HG02981 (cell line): ENCODE results near the gene KCNB1.

Experiments
- ATAC-seq: cut with Tn5 transposase; IDR thresholded peaks from one replicate; pipeline ENCODE4 v1.9.1; 2021; ENCODE audit warnings: mild to moderate bottlenecking, moderate library complexity; ENCODE audit not compliant: unreplicated experiment

KCNB1 gene

DNA sequence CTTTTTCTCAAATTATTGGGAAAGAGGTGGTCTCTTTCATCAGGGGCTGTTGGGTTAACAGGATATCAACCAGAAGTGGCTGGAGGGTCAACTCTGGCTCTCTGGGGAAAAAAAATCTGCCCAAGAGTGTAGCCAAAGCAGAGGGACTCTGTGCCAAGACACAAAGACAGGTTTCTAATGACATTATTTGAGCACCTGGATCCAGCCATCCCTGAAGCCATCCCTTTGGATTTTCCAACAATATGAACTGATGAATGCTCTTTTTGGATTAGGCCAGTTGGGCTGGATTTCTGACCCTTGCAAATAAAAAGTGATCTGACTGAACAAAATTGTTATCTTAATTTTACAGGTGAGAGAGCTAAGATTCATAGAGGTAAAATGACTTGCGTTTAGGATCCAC is 88.7 kb downstream of the KCNB1 start:
- no peak for ATAC-seq

DNA sequence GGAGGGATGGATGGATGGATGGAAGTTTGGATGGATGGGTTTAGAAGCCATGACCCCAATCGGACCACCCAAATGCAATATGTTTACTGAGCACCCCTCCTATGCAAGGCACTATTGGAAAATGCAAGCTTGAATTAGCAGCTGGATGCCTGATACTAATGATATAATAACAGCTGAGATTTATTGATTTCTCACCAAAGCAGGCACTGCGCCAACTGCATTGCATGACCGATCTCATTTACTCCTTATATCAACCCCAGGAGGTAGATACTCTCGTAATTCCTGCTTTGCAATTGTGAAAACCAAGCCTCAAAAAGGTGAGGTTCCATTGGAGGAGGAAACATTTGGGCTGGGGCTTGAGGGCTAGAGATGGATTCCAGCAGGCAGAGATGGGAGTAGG is 89.7 kb downstream of the KCNB1 start:
- no peak for ATAC-seq

DNA sequence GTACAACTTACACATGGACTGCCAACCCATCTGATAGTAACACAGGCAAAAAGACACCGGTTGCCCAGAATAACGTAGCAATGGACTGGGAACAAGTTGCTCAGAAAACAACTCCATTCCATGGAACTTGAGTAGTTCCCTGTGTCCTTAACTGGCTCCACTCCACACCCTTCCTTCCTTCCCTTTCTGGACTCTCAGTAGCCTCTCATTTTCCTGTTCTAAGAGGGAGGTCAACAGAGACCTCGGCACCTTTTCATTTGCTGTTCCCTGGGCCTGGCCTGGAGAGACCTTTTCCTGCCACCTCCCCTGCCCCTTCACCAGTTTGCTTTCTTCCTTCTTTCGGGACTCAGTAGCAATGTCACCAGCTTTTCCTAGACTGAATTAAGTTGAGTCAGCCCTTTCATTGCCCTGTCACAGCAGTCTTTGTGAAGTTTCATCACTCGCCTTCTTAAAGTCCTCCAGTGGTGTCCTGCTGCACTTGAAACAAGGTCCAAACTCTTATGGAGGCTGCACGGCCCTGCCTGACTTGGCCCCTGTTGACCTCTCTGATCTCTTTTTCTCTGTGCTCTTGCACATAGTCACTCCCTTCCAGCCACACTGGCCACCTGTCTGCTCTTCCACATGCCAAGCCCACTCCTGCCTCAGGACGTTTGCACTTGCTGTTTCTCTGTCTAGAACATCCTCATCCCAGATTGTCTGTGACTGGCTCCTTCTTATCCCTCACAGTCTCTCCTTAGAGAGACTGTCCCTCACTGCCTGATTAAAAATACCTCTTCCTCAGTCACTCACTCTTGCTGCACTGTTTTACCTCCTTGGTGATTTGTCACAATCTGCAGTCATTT is 90.8 kb downstream of the KCNB1 start:
- no peak for ATAC-seq

DNA sequence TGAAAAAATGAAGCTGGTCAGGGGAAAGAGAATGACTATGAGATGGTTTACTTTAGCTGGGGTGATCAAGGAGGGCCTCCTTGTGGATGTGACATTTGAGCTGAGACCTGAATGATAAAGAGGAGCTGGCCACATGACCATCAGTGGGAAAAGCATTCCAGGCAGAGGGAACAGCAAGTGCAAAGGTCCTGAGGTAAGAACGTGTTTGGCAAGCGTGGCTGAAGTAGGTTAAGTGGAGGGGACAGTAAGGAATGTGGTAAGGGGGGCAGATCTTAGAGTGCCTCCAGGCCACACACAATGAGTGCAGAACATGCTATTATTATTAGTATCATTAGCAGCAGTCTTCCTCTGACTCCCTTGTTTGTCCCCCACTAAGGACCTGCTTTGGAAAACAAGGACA is 92.6 kb downstream of the KCNB1 start:
- no peak for ATAC-seq

- ATAC-seq, result no peak
Measured at GRCh38 chr20:49388744-49389143, 93.7 kb downstream of the KCNB1 start.

- ATAC-seq, result no peak
Measured at GRCh38 chr20:49387581-49387939, 94.9 kb downstream of the KCNB1 start.

GRCh38 chr20:49386848-49387580 is 95.5 kb downstream of the KCNB1 start:
- no peak for ATAC-seq

DNA sequence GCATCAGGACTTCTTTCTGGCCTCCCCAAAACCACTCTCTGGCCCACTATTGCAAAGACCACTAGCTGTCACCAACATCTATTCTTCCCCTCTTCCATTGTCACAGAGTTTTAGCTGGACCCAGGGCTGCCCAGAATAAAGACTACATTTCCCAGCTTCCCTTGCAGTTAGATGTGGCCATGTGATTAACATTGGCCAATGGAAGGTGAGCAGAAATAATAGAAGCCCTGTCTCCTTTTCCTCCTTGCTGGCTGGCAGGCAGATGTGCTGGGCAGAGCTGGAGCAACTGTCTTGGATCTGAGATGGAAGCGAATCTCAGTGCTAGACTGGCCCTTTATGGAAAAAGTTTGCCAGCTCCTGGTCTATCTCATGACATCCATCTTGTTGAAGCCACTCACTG is 97.0 kb downstream of the KCNB1 start:
- ATAC-seq, result no peak

DNA sequence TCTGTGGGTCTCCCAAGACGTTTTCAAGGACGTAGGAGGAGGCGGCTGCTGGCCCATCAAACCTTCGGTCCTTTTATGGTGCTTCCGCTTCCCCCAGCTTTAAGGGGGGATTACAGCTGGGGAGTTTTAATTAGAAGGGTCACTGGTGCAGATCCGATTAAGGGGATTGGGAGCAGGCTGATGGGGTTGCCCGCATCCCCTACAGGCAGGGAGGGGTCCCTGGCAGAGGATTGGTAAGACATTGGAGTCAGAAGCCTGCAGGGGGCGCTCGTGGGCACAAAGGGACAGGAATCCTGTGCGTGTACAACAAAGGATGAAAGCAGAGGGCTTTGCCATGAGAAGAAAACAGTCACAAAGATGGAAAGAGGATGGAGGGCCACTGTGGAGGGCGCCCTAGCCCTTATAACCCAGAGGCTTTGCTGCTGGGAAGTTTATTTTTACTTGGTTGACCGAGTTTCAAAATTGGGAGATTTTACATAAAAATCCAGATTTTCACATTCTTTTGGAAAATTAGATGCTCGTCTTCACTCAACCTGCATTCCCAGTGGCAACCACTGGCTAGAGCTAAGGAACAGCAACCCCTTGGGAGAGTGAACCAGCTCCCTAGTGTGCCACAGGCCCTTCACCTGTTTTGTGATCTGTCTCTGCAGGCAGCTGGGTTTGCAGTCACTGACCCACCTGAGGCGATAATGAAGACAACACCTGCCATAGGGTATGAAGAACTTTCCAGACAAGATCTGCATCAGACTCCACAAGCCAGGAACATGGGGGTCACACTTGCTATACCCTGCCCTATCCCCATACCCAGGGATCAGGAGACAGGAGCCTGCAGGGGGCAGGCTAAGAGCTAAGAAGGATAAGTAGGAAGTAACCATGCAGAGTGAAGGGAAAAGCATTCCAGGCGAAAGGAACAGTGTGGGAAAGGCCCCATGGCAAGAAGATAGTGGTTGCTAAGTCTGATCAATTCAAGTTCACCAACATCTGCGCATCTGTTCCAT is 97.7 kb downstream of the KCNB1 start:
- no peak for ATAC-seq

DNA sequence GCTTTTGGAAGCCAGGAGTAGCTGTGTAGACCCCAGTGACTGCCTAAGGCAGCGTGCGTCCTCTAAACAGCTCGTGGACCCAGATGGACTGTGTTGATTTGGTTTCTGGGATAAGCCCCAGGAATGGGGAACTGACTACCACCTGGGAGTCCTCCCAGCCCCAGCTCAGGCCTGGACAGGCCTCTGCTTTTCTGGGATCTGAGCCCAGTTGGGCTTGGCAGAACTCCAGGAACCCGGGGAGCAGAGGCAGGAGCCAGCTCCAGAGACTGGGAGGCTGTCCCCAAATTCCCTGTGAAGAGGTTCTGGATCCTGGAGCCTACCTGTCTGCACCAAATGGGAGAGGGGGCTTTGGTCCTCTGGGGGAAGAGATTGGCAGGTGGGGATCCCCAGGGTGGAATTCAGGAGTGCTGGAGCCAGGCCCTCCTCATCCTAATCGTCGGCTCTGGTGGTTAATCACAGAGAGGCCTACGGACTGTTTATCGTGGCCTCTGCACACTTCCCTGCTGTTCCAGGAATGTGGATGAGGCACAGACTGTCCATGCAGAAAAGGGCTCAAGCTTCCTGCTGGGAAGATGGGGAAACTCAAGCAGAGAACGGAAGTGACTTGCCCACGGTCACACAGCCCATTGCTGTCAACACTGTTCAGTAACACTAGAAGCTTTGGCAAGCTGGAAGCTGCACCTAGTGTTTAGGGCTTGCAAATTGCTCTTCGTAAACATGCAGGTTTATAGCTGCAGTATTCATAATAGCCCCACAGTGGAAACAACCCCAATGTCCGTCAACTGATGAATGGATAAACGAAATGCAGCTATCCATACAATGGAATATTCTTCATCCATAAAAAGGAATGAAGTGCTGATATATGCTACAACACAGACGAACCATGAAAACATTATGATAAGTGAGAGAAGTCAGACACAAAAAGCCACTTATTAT is 100.6 kb downstream of the KCNB1 start:
- no peak for ATAC-seq

- no peak for ATAC-seq
Measured at GRCh38 chr20:49380337-49380780, 102.1 kb downstream of the KCNB1 start.

- no peak for ATAC-seq
Measured at GRCh38 chr20:49379338-49379737, 103.1 kb downstream of the KCNB1 start.

DNA sequence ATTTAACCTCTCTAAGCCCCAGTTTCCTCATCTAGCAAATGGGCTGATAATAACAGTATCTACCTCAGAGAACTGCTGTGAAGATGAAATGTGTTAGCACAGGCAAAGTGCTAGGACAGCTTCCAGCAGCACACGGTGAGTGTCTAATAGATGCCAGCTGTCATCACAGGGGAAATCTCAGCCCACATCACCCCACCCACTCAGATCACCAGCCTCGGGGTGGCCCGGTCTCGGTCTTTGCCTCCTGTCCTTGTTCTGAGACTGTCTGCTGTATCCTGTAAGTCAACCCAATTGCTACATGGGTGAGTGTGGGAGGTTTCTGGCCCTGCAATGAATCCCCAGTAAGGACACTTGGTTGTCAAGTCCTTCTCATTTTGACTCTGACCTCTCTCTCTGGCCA is 105.1 kb downstream of the KCNB1 start:
- ATAC-seq, result no peak

DNA sequence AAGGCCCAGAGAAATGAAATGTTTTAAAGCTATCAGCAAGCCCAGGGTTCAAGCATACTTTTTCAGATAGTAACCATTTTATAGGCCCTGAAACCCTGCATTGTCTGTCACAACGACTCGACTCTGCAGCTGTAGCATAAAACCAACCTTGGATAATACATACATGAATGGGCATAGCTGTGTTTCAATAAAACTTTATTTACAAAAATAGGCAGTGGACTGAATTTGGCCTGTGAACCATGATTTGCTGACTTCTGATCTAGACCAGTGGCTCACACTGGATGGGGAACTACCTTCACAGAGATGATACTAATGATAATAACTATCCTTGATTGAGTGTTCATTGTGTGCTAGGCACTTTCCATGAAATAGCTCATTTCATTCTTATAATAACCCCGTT is 107.3 kb downstream of the KCNB1 start:
- no peak for ATAC-seq

- no peak for ATAC-seq
Measured at GRCh38 chr20:49372095-49372734, 110.3 kb downstream of the KCNB1 start.

DNA sequence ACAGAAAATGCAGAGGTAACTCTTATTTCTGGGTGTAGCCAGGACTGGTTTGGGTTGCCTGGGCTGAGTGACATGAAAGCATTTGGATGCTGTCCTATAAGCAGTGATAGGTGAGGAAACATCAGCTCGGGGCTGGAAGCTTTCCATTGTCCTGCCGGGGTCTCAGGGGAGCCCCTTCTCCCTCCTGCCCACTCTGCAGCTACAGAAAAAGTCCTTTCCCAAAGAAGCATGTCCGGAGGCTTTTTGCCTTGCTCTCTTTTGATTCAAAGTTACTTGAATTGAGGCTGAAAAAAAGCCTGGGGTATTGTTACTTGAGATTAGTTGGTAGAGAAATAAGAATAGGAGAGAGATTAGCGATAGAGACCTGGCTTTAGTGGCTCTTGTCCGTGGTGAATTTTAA is 113.9 kb downstream of the KCNB1 start:
- ATAC-seq, result no peak

DNA sequence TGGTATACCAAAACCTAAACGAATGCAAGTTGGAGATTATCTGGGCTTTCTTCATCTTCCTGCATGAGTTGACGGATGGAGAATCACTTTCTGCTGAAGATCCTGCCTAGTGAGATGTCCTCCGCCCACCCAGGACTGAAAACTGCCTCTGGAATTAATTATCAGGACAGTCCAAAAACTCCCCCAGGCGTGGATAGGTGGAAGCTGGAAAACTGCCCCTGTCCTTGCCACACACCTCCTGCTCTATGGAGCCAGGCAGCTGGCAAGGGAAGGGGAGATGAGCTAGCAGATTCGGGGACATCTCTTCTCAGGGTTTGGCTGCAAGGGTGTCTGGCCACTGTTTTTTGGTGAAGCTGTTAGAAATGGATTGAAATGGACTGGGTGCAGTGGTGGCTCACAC is 115.4 kb downstream of the KCNB1 start:
- no peak for ATAC-seq

- no peak for ATAC-seq
Measured at GRCh38 chr20:49366687-49367086, 115.8 kb downstream of the KCNB1 start.

DNA sequence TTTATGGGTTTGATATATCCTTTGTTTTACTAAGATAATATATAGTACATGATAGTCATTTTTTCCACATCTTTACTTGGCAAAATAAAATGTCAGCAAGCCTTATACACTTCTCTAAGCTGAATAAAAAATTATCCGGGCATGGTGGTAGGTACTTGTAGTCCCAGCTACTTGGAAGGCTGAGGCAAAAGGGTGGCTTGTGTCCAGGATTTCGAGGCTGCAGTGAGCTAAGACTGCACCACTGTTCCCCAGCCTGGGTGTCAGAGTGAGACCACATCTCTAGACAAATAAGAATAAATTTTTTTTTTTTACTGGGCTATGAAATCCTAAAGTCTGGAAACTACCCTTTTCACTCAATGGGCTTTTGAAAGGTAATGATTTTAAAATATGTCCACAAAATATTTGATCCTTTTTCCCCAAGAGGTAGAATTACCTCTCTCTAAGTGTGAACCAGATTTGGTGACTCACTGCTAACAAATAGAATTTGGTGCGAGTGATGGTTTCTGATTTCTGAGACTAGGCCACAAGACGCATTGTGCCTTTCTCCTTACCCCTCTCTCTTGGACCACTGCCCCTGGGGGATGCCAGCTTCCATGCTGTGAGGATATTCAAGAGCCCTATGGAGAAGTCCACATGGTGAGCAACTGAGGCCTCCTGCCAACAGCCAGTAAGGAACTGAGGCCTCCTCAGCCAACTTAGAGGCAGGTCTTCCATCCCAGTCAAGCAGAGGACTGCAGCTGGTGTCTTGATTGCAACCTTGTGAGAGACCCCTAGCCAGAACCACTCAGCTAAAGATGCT is 120.4 kb downstream of the KCNB1 start:
- ATAC-seq, result no peak
